GM12892 (cell line): Measurements from ENCODE around the gene IL4I1.

Source experiments
- POLR2AphosphoS5 ChIP-seq: IDR thresholded peaks from 2 replicates; pipeline ENCODE4 v1.6.1; 2011; ENCODE audit warnings: low read depth, low read length, control low read depth
- TAF1 ChIP-seq: IDR thresholded peaks from 2 replicates; pipeline ENCODE4 v1.6.1; 2011; ENCODE audit warnings: low read depth, mild to moderate bottlenecking, control low read depth, low read length, borderline replicate concordance

DNA sequence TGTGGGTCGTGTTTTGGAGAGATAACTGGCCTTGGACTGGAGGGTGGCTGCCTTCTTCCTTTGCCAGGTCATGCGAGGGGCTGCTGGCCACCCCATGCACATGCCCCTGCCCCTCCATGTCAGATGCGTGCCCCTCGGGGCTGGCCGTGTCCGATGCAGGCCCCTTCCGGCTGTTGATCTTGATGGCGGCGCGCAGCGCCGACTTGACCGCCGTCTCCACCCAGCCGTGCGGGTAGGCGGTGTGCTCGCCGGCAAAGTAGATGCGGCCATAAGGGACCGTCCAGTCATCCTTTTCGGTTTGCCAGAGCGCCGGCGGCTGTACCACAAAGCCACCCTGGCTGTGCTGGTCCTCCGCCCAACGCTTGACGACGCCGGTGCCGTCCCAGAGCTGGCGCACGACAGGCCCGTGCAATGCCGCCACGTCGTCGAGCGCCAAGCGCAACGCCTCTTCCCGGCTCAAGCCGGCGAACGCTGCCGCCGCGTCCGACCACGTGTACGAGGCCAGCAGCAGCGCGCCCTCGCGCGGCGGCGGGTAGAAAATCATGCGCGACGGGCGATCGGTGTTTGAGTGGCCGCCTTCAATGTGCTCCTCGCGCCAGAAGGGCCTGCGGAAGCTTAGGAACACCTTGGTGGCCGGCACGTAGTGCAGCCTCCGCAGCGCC, 6.9 kb downstream of the IL4I1 start:
- TF ChIP-seq TAF1 = no peak
- TF ChIP-seq POLR2AphosphoS5 = no peak; the same call in 1 of the 2 replicates
